ENCODE data around the gene TNXB. TPM values are rescaled to one million over a fixed set of nuclear protein-coding genes. Genes with fewer than 3 reads are reported as not detected.

The TNXB gene
- total and polyA plus RNA-seq, 11 donors, result 17.8 to 234 (median 51.8) TPM

DNA sequence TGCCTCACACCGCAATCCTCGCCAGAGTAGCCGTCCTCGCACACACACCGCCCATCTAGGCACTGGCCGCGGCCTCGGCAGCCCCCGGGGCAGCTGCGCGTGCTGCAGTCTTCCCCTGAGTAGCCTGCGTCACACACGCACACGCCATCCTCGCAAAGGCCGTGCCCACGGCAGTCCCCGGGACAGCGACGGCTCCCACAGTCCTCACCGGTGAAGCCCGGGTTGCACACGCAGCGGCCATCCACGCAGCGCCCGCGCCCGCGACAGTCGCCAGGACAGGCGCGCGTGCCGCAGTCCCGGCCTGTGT, 13.1 kb downstream of the TNXB start:
- H3K27me3 ChIP-seq, result peaks cover 6 to 26% (median 14%) of the 10 kb centered on the region in 9 donors
- H3K36me3 ChIP-seq, result peaks cover 0 to 96% (median 36%) of the 10 kb centered on the region in 9 donors
- peaks cover 2 to 39% (median 19%) of the 10 kb centered on the region in 12 donors for H3K4me1 ChIP-seq
- ATAC-seq (peak in 1 of 4 donors; percentile 5), DNase-seq (no peak)
- intact Hi-C loops (cut with DNase I), result no loop called here
- 53 to 85% (median 54%) methylated on average over 25 to 36 of the region's 36 CpGs for WGBS, 4 donors
- no peaks in the 10 kb centered on the region for H3K9me3 ChIP-seq
- no peak for TF ChIP-seq POLR2A (IDR thresholded peaks at IDR 0.05)
- no peak overlapping the region for H3K27ac ChIP-seq
- peak overlapping the region in 7 of 12 donors; percentile 3 to 31 (median 28) for H3K4me3 ChIP-seq

DNA sequence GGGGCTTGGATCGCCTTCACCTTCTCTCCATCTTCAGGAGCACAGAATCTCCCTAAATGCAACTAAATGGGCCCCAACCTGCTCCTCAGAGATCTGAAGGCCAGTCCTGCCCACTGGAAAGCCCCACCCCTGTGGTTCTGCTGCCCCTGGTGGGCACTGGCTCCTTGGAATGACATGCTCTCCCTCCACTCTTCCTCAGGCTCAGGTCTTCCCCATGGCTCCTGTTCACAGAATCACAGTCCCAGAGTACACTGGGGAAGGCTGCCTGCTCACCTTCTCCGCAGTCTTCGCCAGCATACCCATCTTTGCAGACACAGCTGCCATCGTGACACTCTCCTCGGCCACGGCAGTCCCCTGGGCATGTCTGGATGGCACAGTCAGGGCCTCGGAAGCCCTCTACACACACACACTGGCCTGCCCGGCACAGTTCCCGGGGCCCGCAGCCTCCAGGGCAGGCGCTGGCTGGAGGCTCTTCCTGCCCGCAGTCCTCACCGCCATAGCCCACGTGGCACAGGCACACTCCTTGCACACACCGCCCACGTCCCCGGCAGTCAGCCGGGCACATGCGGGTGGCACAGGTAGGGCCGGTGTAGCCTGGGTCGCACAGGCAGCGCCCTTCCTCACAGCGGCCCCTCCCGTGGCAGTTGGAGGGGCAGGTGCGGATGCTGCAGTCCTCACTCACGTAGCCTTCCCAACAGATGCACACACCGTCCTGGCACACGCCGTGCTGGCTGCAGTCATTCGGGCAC, 13.6 kb downstream of the TNXB start:
- 72 to 92% (median 78%) methylated on average over 10 to 30 of the region's 30 CpGs for WGBS, 4 donors
- Histone ChIP-seq H3K9me3 (no peaks in the 10 kb centered on the region), H3K4me3 (peak overlapping the region in 2 of 12 donors; percentile 29 to 31), H3K27me3 (peaks cover 6 to 26% (median 14%) of the 10 kb centered on the region in 9 donors), H3K27ac (no peak overlapping the region), H3K4me1 (peaks cover 2 to 39% (median 19%) of the 10 kb centered on the region in 12 donors), H3K36me3 (peaks cover 0 to 96% (median 36%) of the 10 kb centered on the region in 9 donors)
- intact Hi-C loops (cut with DNase I), result no loop called here
- DNase-seq, result no peak
- peak in 1 of 4 donors; percentile 3 for ATAC-seq
- TF ChIP-seq, protein P1, sequence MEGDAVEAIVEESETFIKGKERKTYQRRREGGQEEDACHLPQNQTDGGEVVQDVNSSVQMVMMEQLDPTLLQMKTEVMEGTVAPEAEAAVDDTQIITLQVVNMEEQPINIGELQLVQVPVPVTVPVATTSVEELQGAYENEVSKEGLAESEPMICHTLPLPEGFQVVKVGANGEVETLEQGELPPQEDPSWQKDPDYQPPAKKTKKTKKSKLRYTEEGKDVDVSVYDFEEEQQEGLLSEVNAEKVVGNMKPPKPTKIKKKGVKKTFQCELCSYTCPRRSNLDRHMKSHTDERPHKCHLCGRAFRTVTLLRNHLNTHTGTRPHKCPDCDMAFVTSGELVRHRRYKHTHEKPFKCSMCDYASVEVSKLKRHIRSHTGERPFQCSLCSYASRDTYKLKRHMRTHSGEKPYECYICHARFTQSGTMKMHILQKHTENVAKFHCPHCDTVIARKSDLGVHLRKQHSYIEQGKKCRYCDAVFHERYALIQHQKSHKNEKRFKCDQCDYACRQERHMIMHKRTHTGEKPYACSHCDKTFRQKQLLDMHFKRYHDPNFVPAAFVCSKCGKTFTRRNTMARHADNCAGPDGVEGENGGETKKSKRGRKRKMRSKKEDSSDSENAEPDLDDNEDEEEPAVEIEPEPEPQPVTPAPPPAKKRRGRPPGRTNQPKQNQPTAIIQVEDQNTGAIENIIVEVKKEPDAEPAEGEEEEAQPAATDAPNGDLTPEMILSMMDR (IDR thresholded peaks at IDR 0.05), result no peak
- no peak for TF ChIP-seq POLR2A (IDR thresholded peaks at IDR 0.05)

DNA sequence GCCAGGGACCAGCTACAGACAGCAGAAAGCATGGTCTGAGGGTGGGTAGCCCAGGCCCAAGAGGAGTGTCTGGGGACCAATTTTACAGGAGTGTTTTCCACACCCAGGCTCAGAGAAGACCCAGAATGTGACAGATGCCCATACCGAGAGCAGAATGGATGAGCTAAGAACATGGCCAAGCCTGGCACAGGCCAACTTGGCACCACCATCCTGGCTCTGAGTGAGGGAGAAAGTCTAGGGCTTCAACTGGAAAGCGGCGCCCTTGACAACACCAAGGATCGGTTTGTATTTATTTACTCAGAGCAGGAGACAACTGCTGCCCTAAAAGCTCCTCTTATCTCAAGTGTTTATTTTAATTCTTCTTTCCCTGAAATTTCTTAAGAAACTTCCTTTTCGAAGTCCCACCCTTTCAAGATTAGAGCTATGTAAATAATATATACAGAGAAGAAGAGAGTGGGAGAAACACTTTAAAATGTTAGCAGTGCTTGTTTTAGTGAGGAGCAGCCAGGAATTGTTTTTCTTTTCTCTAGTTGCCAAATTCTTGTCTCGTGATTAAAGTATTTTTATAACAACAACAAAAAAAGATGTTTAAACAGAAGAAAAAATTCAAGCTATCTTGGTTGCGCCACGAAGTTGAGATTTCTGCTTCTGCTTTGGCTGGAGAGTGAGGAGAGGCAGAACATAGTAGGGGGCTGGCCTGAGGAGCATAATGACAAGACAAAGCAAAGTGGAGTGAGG, 16.2 kb downstream of the TNXB start:
- peaks cover 0 to 94% (median 34%) of the 10 kb centered on the region in 9 donors for H3K36me3 ChIP-seq
- no peak for DNase-seq
- intact Hi-C loops (cut with DNase I), result no loop called here
- H3K27ac ChIP-seq, result peak overlapping the region in 11 of 12 donors; percentile 13 to 77 (median 41)
- H3K4me1 ChIP-seq, result peaks cover 2 to 41% (median 20%) of the 10 kb centered on the region in 12 donors
- peaks cover 6 to 30% (median 14%) of the 10 kb centered on the region in 9 donors for H3K27me3 ChIP-seq
- peak; percentile 18 to 48 (median 44) for ATAC-seq
- 44 to 57% (median 47%) methylated on average over 8 of the region's 8 CpGs for WGBS, 4 donors
- H3K4me3 ChIP-seq, result no peak overlapping the region
- no peaks in the 10 kb centered on the region for H3K9me3 ChIP-seq
- TF ChIP-seq, protein P1 (IDR thresholded peaks at IDR 0.05), result no peak
- no peak for TF ChIP-seq POLR2A (IDR thresholded peaks at IDR 0.05)

DNA sequence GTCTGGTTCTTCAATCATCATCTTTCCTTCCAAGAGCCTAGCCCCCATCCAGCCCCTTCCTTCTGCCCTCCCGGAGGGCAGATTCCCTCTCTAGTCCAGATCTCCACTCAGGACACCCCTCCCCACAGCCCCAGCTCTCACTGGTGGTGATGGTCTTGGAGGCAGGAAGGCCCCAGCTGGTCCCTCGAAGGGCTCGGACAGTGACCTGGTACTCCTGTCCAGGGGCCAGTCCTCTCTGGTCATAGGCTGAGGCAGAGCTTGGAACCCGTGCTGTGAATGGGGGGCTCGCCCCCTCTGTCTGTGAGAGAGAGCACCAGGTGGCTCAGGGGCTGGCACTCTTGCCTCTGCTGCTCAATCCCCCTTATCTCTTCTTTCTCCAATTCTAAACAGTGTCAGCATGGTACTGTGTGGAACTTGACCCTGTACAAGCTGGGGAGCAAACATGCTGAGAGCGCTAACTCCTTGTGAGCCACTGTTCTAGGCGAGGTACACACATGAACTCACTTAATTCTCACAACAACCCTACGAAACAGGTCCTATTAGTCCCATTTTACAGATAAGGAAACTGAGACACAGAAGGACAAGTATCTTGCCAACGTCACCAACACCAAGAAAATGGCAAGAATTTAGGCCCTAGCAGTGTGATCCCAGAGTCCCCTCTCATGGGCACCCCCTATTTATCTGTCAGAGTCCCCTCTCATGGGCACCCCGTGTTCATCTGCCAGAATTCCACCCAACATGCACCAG, 19.9 kb downstream of the TNXB start:
- intact Hi-C loops (cut with DNase I), result loop anchor here in 3 of 10 donors (2.0 to 10.0 kb wide), 4 partner anchors 33 to 66 kb away; partner anchors contain the start of genes PPT2 (in 3 of the 3) and PRRT1 (in 2 of the 3)
- H3K27ac ChIP-seq, result peak overlapping the region in 1 of 12 donors; percentile 82
- TF ChIP-seq POLR2A (IDR thresholded peaks at IDR 0.05), result no peak
- TF ChIP-seq, protein P1 (IDR thresholded peaks at IDR 0.05), result no peak
- ATAC-seq (no peak), DNase-seq (no peak)
- no peak overlapping the region for H3K4me3 ChIP-seq
- H3K36me3 ChIP-seq, result peaks cover 0 to 80% (median 8%) of the 10 kb centered on the region in 9 donors
- WGBS, 4 donors, result 82 to 85% (median 83%) methylated on average over 9 to 10 of the region's 10 CpGs
- no peaks in the 10 kb centered on the region for H3K9me3 ChIP-seq
- peaks cover 0 to 17% (median 0%) of the 10 kb centered on the region in 9 donors for H3K27me3 ChIP-seq
- H3K4me1 ChIP-seq, result peaks cover 2 to 47% (median 29%) of the 10 kb centered on the region in 12 donors
